Liver (tissue), 9 donors: ENCODE data around the gene SMIM29. TPM values are rescaled to one million over a fixed set of nuclear protein-coding genes. Genes with fewer than 3 reads are reported as not detected.

Source experiments
- DNase-seq: peaks from one replicate; pipeline ENCODE4 v3.0.0-alpha.2; 2017; ENCODE audit warnings: low spot score
- H3K27ac ChIP-seq, 2 donors: one replicate each; pipeline ENCODE4 v1.7.0; 2013; ENCODE audit warnings: inconsistent platforms in 2 of 2, low read length in 2 of 2, control low read depth in 1 of 2, low read depth in 1 of 2, mild to moderate bottlenecking in 1 of 2
- H3K27me3 ChIP-seq, 4 donors: one replicate each; pipeline versions ENCODE4 v1.6.1 to v1.7.0; 2013; ENCODE audit warnings: low read length in 3 of 4, inconsistent platforms in 1 of 4, mild to moderate bottlenecking in 1 of 4, moderate library complexity in 1 of 4; ENCODE audit not compliant: control insufficient read depth in 4 of 4, insufficient read depth in 4 of 4
- H3K36me3 ChIP-seq, 4 donors: one replicate each; pipeline versions ENCODE4 v1.6.1 to v1.7.0; 2013; ENCODE audit warnings: low read length in 3 of 4, mild to moderate bottlenecking in 3 of 4, low read depth in 1 of 4, moderate library complexity in 1 of 4; ENCODE audit not compliant: control insufficient read depth in 4 of 4, insufficient read depth in 3 of 4
- H3K4me1 ChIP-seq, 4 donors: one replicate each; pipeline versions ENCODE4 v1.6.1 to v1.7.0; 2013; ENCODE audit warnings: low read length in 3 of 4, mild to moderate bottlenecking in 3 of 4, moderate library complexity in 1 of 4; ENCODE audit not compliant: control insufficient read depth in 4 of 4, insufficient read depth in 4 of 4
- H3K4me3 ChIP-seq, 3 donors: one replicate each; pipeline versions ENCODE4 v1.6.1 to v1.7.0; 2013; ENCODE audit warnings: low read length in 3 of 3, control low read depth in 1 of 3, low read depth in 1 of 3, mild to moderate bottlenecking in 1 of 3
- H3K9ac ChIP-seq, 2 donors: one replicate each; pipeline ENCODE4 v1.7.0; 2013; ENCODE audit warnings: low read length in 2 of 2, mild to moderate bottlenecking in 2 of 2, moderate library complexity in 2 of 2, control low read depth in 1 of 2, low read depth in 1 of 2
- H3K9me3 ChIP-seq, 4 donors: one replicate each; pipeline versions ENCODE4 v1.6.1 to v1.7.0; 2013; ENCODE audit warnings: low read length in 3 of 4; ENCODE audit not compliant: control insufficient read depth in 4 of 4
- FOXA1 ChIP-seq: IDR thresholded peaks from 2 replicates; pipeline ENCODE4 v1.6.1; 2016; ENCODE audit warnings: antibody characterized with exemption
- FOXA2 ChIP-seq: IDR thresholded peaks from 2 replicates; pipeline ENCODE4 v1.6.1; 2016; ENCODE audit warnings: antibody characterized with exemption
- GABPA ChIP-seq, 2 donors: IDR thresholded peaks in 1 of 2; conservative IDR thresholded peaks in 1 of 2; 2 replicates each; pipeline ENCODE4 v1.6.1; 2016; ENCODE audit warnings: antibody characterized with exemption in 2 of 2, mild to moderate bottlenecking in 1 of 2, moderate library complexity in 1 of 2
- HNF4A ChIP-seq, 2 donors: conservative IDR thresholded peaks; 2 replicates each; pipeline ENCODE4 v1.6.1; 2016; ENCODE audit warnings: antibody characterized with exemption in 2 of 2, mild to moderate bottlenecking in 2 of 2
- HNF4G ChIP-seq: IDR thresholded peaks from 2 replicates; pipeline ENCODE4 v1.6.1; 2016; ENCODE audit warnings: antibody characterized with exemption
- JUND ChIP-seq, 2 donors: IDR thresholded peaks; 2 replicates each; pipeline ENCODE4 v1.6.1; 2016; ENCODE audit warnings: antibody characterized with exemption in 2 of 2
- NR2F2 ChIP-seq: IDR thresholded peaks from 2 replicates; pipeline ENCODE4 v1.6.1; 2016; ENCODE audit warnings: antibody characterized with exemption
- RXRA ChIP-seq, 2 donors: IDR thresholded peaks; 2 replicates each; pipeline ENCODE4 v1.6.1; 2017 to 2018; ENCODE audit warnings: antibody characterized with exemption in 2 of 2, mild to moderate bottlenecking in 1 of 2
- SP1 ChIP-seq: IDR thresholded peaks from 2 replicates; pipeline ENCODE4 v1.6.1; 2018; ENCODE audit warnings: antibody characterized with exemption, mild to moderate bottlenecking
- YY1 ChIP-seq: IDR thresholded peaks from 2 replicates; pipeline ENCODE4 v1.6.1; 2016; ENCODE audit warnings: antibody characterized with exemption, mild to moderate bottlenecking
- WGBS: extraction: QIAGEN DNeasy Blood & Tissue Kit; methylation state at CpG from one replicate; pipeline ENCODE4 v1.1.7; 2013; 5-methylcytosine and 5-hydroxymethylcytosine counted together
- polyA plus RNA-seq, 2 donors: library from polyadenylated mRNA; stranded (reverse) in 1 of 2; unstranded in 1 of 2; fragments of 200-250 nt in 1 of 2; fragments of >200 nt in 1 of 2; fragmentation: Nextera tagmentation in 1 of 2; extraction: Ambion mirVana in 1 of 2; gene quantifications; one replicate each; pipeline versions ENCODE4 v1.2.1 to v1.2.3, GENCODE V29; 2013 to 2015
- total RNA-seq, 2 donors: library from RNA; depleted of rRNA; stranded (reverse); fragments of >200 nt; gene quantifications; one replicate each; pipeline ENCODE4 v1.2.3, GENCODE V29; 2014
- TF ChIP-seq, protein P1 (sequence below): fragments of 150-350 bp; IDR thresholded peaks from 2 replicates; pipeline ENCODE4 v1.5.1; 2017; ENCODE audit warnings: improper control_type of control experiment, low read depth, low read length; ENCODE audit not compliant: missing input control
- TF ChIP-seq, protein P2 (sequence below): IDR thresholded peaks from 2 replicates; pipeline ENCODE4 v1.6.1; 2016; ENCODE audit warnings: antibody characterized with exemption, mild to moderate bottlenecking
- TF ChIP-seq, protein P3 (sequence below): IDR thresholded peaks from 2 replicates; pipeline ENCODE4 v1.6.1; 2016; ENCODE audit warnings: antibody characterized with exemption
- donor health status: healthy.
- donor health status: healthy.
- donor health status: healthy.
- donor health status: healthy.
- donor health status: healthy.

The SMIM29 gene
- total and polyA plus RNA-seq, 4 donors = 2.4 to 11.3 (median 6.7) TPM

DNA sequence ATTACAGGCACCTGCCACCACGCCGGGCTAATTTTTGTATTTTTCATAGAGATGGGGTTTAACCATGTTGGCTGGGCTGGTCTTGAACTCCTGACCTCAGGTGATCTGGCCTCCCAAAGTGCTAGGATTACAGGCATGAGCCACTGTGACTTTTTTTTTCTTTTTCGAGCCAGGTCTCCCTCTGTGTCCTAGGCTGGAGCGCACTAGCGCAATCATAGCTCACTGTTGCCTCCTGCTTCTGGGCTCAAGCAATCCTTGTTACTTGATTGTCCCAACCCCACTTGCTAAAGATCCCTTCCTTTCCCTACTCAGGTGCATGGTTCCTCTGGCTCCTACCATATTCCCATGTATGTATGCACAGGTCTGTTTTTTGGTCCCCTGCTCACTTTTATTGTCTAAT is 27.4 kb upstream of the SMIM29 start:
- Histone ChIP-seq H3K9ac (no peak overlapping the region), H3K27me3 (no peaks in the 10 kb centered on the region), H3K36me3 (peaks cover 0 to 7% (median 0%) of the 10 kb centered on the region in 4 donors), H3K27ac (no peak overlapping the region), H3K4me1 (peaks cover 4 to 11% (median 7%) of the 10 kb centered on the region in 4 donors), H3K9me3 (no peaks in the 10 kb centered on the region), H3K4me3 (no peak overlapping the region)
- TF ChIP-seq YY1 (no peak), HNF4A (conservative IDR thresholded peaks at IDR 0.05) (no peak), HNF4G (no peak), FOXA2 (no peak), GABPA (IDR thresholded peaks at IDR 0.05 in 1 of 2, conservative IDR thresholded peaks at IDR 0.05 in 1 of 2) (no peak)
- TF ChIP-seq, protein P1, sequence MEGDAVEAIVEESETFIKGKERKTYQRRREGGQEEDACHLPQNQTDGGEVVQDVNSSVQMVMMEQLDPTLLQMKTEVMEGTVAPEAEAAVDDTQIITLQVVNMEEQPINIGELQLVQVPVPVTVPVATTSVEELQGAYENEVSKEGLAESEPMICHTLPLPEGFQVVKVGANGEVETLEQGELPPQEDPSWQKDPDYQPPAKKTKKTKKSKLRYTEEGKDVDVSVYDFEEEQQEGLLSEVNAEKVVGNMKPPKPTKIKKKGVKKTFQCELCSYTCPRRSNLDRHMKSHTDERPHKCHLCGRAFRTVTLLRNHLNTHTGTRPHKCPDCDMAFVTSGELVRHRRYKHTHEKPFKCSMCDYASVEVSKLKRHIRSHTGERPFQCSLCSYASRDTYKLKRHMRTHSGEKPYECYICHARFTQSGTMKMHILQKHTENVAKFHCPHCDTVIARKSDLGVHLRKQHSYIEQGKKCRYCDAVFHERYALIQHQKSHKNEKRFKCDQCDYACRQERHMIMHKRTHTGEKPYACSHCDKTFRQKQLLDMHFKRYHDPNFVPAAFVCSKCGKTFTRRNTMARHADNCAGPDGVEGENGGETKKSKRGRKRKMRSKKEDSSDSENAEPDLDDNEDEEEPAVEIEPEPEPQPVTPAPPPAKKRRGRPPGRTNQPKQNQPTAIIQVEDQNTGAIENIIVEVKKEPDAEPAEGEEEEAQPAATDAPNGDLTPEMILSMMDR = no peak
- 96% methylated on average over 5 of the region's 5 CpGs for WGBS
- no peak for DNase-seq

DNA sequence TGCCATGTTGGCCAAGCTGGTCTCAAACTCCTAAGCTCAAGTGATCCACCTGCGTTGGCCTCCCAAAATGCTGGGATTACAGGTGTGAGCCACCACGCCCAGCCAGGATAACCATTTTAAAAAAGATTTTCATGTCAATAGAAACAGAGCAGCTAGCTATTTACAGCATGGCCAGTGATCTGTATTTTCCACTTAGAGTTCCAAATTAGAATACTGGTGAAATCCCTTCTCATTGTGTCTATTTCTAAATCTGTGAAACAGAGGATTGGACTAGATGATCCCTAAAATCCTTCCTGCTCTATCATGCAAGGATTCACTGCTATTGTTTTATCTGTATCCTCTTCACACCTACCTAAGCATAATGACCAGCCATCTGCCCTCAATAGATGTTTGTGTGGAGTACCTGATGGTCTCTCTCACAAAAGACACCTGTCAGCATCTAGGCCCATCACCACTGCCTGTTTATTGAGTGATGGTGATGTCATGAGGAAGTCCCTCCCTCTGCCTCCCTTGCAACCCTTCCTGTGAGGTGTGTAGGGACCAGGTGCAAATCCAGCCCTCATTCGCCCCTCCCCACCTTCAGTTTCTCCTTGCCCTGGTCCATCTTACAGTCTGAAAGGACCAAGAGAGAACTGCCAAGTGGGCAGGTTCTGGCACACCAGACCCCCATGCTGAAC is 26.5 kb upstream of the SMIM29 start:
- Histone ChIP-seq H3K36me3 (peaks cover 0 to 7% (median 0%) of the 10 kb centered on the region in 4 donors), H3K4me3 (no peak overlapping the region), H3K9me3 (no peaks in the 10 kb centered on the region), H3K27ac (no peak overlapping the region), H3K9ac (no peak overlapping the region), H3K4me1 (peaks cover 4 to 11% (median 7%) of the 10 kb centered on the region in 4 donors), H3K27me3 (no peaks in the 10 kb centered on the region)
- WGBS = 96% methylated on average over 3 of the region's 3 CpGs
- no peak for DNase-seq
- TF ChIP-seq HNF4A (conservative IDR thresholded peaks at IDR 0.05) (no peak), HNF4G (no peak), FOXA1 (no peak)

DNA sequence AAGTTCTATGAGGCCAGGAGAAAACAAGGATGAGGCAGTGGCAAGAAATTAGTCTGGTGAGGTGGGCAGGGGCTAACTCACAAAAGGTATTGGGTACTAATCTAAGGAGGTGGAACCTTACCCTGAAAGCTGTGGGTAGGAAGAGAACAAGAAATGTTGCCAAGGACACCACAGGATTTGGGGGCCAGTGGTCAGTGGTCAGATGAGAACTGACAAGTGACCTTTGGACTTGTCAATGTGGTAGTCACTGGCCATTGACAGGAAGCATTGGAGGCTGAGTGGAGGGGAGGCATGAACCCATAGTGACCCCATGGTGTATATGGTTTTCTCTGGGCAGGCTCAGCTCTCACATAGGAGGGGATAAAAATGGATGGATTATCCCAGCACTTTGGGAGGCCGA is 25.3 kb upstream of the SMIM29 start:
- H3K27me3 ChIP-seq = no peaks in the 10 kb centered on the region
- 98% methylated on average over 1 of the region's 1 CpG for WGBS
- no peaks in the 10 kb centered on the region for H3K9me3 ChIP-seq
- H3K4me3 ChIP-seq = no peak overlapping the region
- peaks cover 4 to 11% (median 7%) of the 10 kb centered on the region in 4 donors for H3K4me1 ChIP-seq
- peaks cover 0 to 3% (median 0%) of the 10 kb centered on the region in 4 donors for H3K36me3 ChIP-seq
- TF ChIP-seq JUND (IDR thresholded peaks at IDR 0.05) (no peak), HNF4G (no peak), FOXA1 (no peak), NR2F2 (no peak), SP1 (no peak), YY1 (no peak), RXRA (IDR thresholded peaks at IDR 0.05) (no peak)
- TF ChIP-seq, protein P2, sequence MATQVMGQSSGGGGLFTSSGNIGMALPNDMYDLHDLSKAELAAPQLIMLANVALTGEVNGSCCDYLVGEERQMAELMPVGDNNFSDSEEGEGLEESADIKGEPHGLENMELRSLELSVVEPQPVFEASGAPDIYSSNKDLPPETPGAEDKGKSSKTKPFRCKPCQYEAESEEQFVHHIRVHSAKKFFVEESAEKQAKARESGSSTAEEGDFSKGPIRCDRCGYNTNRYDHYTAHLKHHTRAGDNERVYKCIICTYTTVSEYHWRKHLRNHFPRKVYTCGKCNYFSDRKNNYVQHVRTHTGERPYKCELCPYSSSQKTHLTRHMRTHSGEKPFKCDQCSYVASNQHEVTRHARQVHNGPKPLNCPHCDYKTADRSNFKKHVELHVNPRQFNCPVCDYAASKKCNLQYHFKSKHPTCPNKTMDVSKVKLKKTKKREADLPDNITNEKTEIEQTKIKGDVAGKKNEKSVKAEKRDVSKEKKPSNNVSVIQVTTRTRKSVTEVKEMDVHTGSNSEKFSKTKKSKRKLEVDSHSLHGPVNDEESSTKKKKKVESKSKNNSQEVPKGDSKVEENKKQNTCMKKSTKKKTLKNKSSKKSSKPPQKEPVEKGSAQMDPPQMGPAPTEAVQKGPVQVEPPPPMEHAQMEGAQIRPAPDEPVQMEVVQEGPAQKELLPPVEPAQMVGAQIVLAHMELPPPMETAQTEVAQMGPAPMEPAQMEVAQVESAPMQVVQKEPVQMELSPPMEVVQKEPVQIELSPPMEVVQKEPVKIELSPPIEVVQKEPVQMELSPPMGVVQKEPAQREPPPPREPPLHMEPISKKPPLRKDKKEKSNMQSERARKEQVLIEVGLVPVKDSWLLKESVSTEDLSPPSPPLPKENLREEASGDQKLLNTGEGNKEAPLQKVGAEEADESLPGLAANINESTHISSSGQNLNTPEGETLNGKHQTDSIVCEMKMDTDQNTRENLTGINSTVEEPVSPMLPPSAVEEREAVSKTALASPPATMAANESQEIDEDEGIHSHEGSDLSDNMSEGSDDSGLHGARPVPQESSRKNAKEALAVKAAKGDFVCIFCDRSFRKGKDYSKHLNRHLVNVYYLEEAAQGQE = no peak
- TF ChIP-seq, protein P3, sequence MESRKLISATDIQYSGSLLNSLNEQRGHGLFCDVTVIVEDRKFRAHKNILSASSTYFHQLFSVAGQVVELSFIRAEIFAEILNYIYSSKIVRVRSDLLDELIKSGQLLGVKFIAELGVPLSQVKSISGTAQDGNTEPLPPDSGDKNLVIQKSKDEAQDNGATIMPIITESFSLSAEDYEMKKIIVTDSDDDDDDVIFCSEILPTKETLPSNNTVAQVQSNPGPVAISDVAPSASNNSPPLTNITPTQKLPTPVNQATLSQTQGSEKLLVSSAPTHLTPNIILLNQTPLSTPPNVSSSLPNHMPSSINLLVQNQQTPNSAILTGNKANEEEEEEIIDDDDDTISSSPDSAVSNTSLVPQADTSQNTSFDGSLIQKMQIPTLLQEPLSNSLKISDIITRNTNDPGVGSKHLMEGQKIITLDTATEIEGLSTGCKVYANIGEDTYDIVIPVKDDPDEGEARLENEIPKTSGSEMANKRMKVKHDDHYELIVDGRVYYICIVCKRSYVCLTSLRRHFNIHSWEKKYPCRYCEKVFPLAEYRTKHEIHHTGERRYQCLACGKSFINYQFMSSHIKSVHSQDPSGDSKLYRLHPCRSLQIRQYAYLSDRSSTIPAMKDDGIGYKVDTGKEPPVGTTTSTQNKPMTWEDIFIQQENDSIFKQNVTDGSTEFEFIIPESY = no peak
- TF ChIP-seq, protein P1 = no peak
- no peak overlapping the region for H3K9ac ChIP-seq
- no peak for DNase-seq
- no peak overlapping the region for H3K27ac ChIP-seq
